ENCODE measurements around the gene CACNA2D2.

Gene CACNA2D2

GRCh38 chr3:50322386-50323091 lies 180.9 kb downstream of the CACNA2D2 start, which contains the start of gene HYAL2:
Gene HYAL2 (minus strand): TSS chr3:50322745. CDS start chr3:50320489, 2,256 bp downstream.
- no peaks in the 10 kb centered on the region for H3K9me3 ChIP-seq (ENCODE audit: control insufficient read depth, insufficient read depth, low read depth, low read length)
- TF ChIP-seq ELK4 (IDR thresholded peaks at IDR 0.05; ENCODE audit: borderline replicate concordance, low read depth, low read length) (no peak), ZNF610 (tag by site-specific recombination; IDR thresholded peaks at IDR 0.05; ENCODE audit: borderline replicate concordance) (no peak), ZFHX2 (tag by site-specific recombination; conservative IDR thresholded peaks at IDR 0.05) (peak; percentile 15; the same call in 1 of the 2 replicates), ZNF530 (tag by site-specific recombination; IDR thresholded peaks at IDR 0.05; ENCODE audit: low read depth) (no peak), YY2 (tag by site-specific recombination; IDR thresholded peaks at IDR 0.05) (no peak)
- H3K4me1 ChIP-seq (ENCODE audit: control insufficient read depth, insufficient read depth, low read length): no peaks in the 10 kb centered on the region
- peak within 1 kb of the TSS; percentile 62 for H3K4me3 ChIP-seq (ENCODE audit: low read depth, low read length)
- ChIA-PET CTCF (interaction anchor here (0.5 to 3.0 kb wide), 8 partner anchors 11 to 1200 kb away, joined by 3 to 21 read pairs (median 4); partner anchors contain the start of genes HYAL3 and NAA80), POLR2A (interaction anchor here (2.5 to 3.2 kb wide), 3 partner anchors 15 to 27 kb away, joined by 7 to 17 read pairs (median 12); partner anchors contain the start of genes HYAL3 and NAA80)
- peaks cover 3 to 59% of the 10 kb centered on the region in 2 experiments; a peak in 2 of 3 replicates for H3K36me3 ChIP-seq (ENCODE audit: control insufficient read depth in 2 of 2, insufficient read depth in 1 of 2, low read length in 2 of 2)
- peak within 1 kb of the TSS; percentile 95 for H3K27ac ChIP-seq (ENCODE audit: extremely low read depth, low read depth, low read length)

- H3K9me3 ChIP-seq (ENCODE audit: control insufficient read depth, insufficient read depth, low read depth, low read length): no peaks in the 10 kb centered on the region
- TF ChIP-seq FEZF1 (tag by site-specific recombination; IDR thresholded peaks at IDR 0.05) (no peak), ZNF561 (tag by site-specific recombination; IDR thresholded peaks at IDR 0.05; ENCODE audit: borderline replicate concordance) (no peak), ZNF146 (tag by site-specific recombination; IDR thresholded peaks at IDR 0.05) (no peak), ZNF155 (tag by site-specific recombination; IDR thresholded peaks at IDR 0.05) (no peak), ZNF19 (tag by site-specific recombination; IDR thresholded peaks at IDR 0.05; ENCODE audit: low read depth) (no peak), ZNF280C (tag by site-specific recombination; IDR thresholded peaks at IDR 0.05) (no peak), ZNF670 (tag by site-specific recombination; IDR thresholded peaks at IDR 0.05; ENCODE audit: low read depth) (no peak), ZNF266 (tag by site-specific recombination; IDR thresholded peaks at IDR 0.05; ENCODE audit: low read depth) (no peak), ZFP3 (tag by site-specific recombination; IDR thresholded peaks at IDR 0.05; ENCODE audit: low read depth) (no peak), GFI1B (tag by site-specific recombination; IDR thresholded peaks at IDR 0.05) (no peak)
- CTCF ChIA-PET: interaction anchor here (0.5 to 1.7 kb wide), 5 partner anchors 11 to 1200 kb away, joined by 3 to 7 read pairs (median 4); partner anchors contain the start of genes HYAL3 and NAA80
- H3K36me3 ChIP-seq (ENCODE audit: control insufficient read depth in 2 of 2, insufficient read depth in 1 of 2, low read length in 2 of 2): peaks cover 3 to 63% of the 10 kb centered on the region in 2 experiments; a peak in 2 of 3 replicates
- POLR2A ChIA-PET: interaction anchor here (0.7 to 3.2 kb wide), 3 partner anchors 15 to 30 kb away, joined by 3 to 17 read pairs (median 7); partner anchors contain the start of gene IFRD2
- peaks cover 2% of the 10 kb centered on the region; the same call in 1 of the 2 replicates for H3K4me1 ChIP-seq (ENCODE audit: control insufficient read depth, insufficient read depth, low read length)
- H3K4me3 ChIP-seq (ENCODE audit: low read depth, low read length): no peak overlapping the region
- H3K27ac ChIP-seq (ENCODE audit: extremely low read depth, low read depth, low read length): no peak overlapping the region; the same call in 1 of the 2 replicates
Observed at GRCh38 chr3:50322115-50322385, 181.4 kb downstream of the CACNA2D2 start.

GRCh38 chr3:50321336-50322114 lies 181.9 kb downstream of the CACNA2D2 start:
- no peaks in the 10 kb centered on the region for H3K9me3 ChIP-seq (ENCODE audit: control insufficient read depth, insufficient read depth, low read depth, low read length)
- H3K4me3 ChIP-seq (ENCODE audit: low read depth, low read length): peak overlapping the region; percentile 62
- CTCF ChIA-PET: interaction anchor here (0.5 to 1.7 kb wide), 9 partner anchors 12 to 1494 kb away, joined by 3 to 7 read pairs (median 3); partner anchors contain the start of genes HYAL3 and NAA80
- POLR2A ChIA-PET: interaction anchor here (0.6 to 3.2 kb wide), 10 partner anchors 10 to 371 kb away, joined by 3 to 17 read pairs (median 4); partner anchors contain the start of genes CYB561D2, HYAL3, IFRD2 and NAA80
- peaks cover 7% of the 10 kb centered on the region; the same call in 1 of the 2 replicates for H3K4me1 ChIP-seq (ENCODE audit: control insufficient read depth, insufficient read depth, low read length)
- peaks cover under 1 to 63% of the 10 kb centered on the region in 2 experiments; a peak in 2 of 3 replicates for H3K36me3 ChIP-seq (ENCODE audit: control insufficient read depth in 2 of 2, insufficient read depth in 1 of 2, low read length in 2 of 2)
- H3K27ac ChIP-seq (ENCODE audit: extremely low read depth, low read depth, low read length): peak overlapping the region; percentile 95
- TF ChIP-seq SP2 (tag by site-specific recombination; IDR thresholded peaks at IDR 0.05): peak; percentile 57
- TF ChIP-seq WT1 (tag by site-specific recombination; IDR thresholded peaks at IDR 0.05): no peak
- TF ChIP-seq GLIS1 (tag by site-specific recombination; IDR thresholded peaks at IDR 0.05): peak; percentile 54; the same call in 1 of the 2 replicates
- TF ChIP-seq ZNF660 (tag by site-specific recombination; IDR thresholded peaks at IDR 0.05): no peak
- no peak for TF ChIP-seq ZNF548 (tag by site-specific recombination; IDR thresholded peaks at IDR 0.05)
- peak; percentile 100 for TF ChIP-seq PRDM10 (tag by site-specific recombination; IDR thresholded peaks at IDR 0.05)
- TF ChIP-seq ZNF76 (tag by site-specific recombination; IDR thresholded peaks at IDR 0.05; ENCODE audit: borderline replicate concordance, low read depth): peak; percentile 83; the same call in 1 of the 2 replicates

Measured in HEK293 (cell line).